Panc1 (cell line): Measurements from ENCODE around the gene WDR1. TPM values are rescaled to one million over a fixed set of nuclear protein-coding genes. Genes with fewer than 3 reads are reported as not detected.

ENCODE experiments used
- ATAC-seq: fragments of 200-7000 bp; cut with Tn5 transposase; 2 replicates; pipeline ENCODE4 v1.9.1; 2020; ENCODE audit warnings: mild to moderate bottlenecking, moderate library complexity
- BruUV-seq: library from RNA; stranded (reverse); fragments of 400-500 nt; replicated peaks from 2 replicates; lab custom pipeline; 2021; lab: Mats Ljungman, UMichigan
- CTCF ChIA-PET: fragments of 300-600 bp; sonication (Branson Sonifier 250); formaldehyde crosslinking; loops from one replicate; lab custom pipeline; 2022; ENCODE audit warnings: antibody characterized with exemption; lab: Charles Lee
- POLR2A ChIA-PET: fragments of 300-600 bp; sonication (Branson Sonifier 250); formaldehyde crosslinking; loops from one replicate; lab custom pipeline; 2022; ENCODE audit warnings: antibody characterized with exemption; lab: Charles Lee
- DNase-seq: peaks from one replicate; pipeline ENCODE4 v3.0.0-alpha.2; 2010; ENCODE audit warnings: low read depth, low spot score
- H3K27ac ChIP-seq: 2 replicates; pipeline ENCODE4 v1.5.1; 2011; ENCODE audit warnings: mild to moderate bottlenecking, low read length, inconsistent platforms
- H3K27me3 ChIP-seq: fragments of 200-500 bp; sonication (Bioruptor generic); 2 replicates; pipeline ENCODE4 v1.6.0; 2014; ENCODE audit warnings: low read length, inconsistent platforms; ENCODE audit not compliant: control insufficient read depth, insufficient read depth
- H3K36me3 ChIP-seq: fragments of 200-500 bp; sonication (Bioruptor generic); 2 replicates; pipeline ENCODE4 v1.5.1; 2014; ENCODE audit warnings: inconsistent platforms, mild to moderate bottlenecking, low read length, moderate library complexity; ENCODE audit not compliant: control insufficient read depth, insufficient read depth
- H3K4me1 ChIP-seq: 2 replicates; pipeline ENCODE4 v1.5.1; 2011; ENCODE audit warnings: inconsistent platforms, mild to moderate bottlenecking, low read length, moderate library complexity; ENCODE audit not compliant: control insufficient read depth, insufficient read depth
- H3K4me3 ChIP-seq, 2 experiments: 2 replicates each; pipeline ENCODE4 v1.5.1; 2011 to 2012; ENCODE audit warnings: low read depth in 2 of 2, low read length in 2 of 2, mild to moderate bottlenecking in 2 of 2, inconsistent platforms in 1 of 2, moderate library complexity in 1 of 2
- H3K9me3 ChIP-seq: fragments of 200-500 bp; sonication (Bioruptor generic); 2 replicates; pipeline ENCODE4 v1.5.1; 2014; ENCODE audit warnings: low read depth, mild to moderate bottlenecking, inconsistent platforms, low read length, moderate library complexity; ENCODE audit not compliant: control insufficient read depth, insufficient read depth
- CTCF ChIP-seq: fragments of 450-650 bp; IDR thresholded peaks from 2 replicates; pipeline ENCODE4 v1.5.1; 2017; ENCODE audit warnings: mild to moderate bottlenecking
- POLR2AphosphoS5 ChIP-seq: IDR thresholded peaks from 2 replicates; pipeline ENCODE4 v1.6.1; 2012; ENCODE audit warnings: mild to moderate bottlenecking, low read depth, low read length, moderate library complexity
- REST ChIP-seq, 2 experiments: IDR thresholded peaks; 2 replicates each; pipeline ENCODE4 v1.6.1; 2011 to 2012; ENCODE audit warnings: low read depth in 2 of 2, control low read depth in 1 of 2, low read length in 1 of 2, mild to moderate bottlenecking in 1 of 2, moderate library complexity in 1 of 2; ENCODE audit not compliant: insufficient read depth in 1 of 2
- SIN3A ChIP-seq: IDR thresholded peaks from 2 replicates; pipeline ENCODE4 v1.6.1; 2012; ENCODE audit warnings: low read depth, mild to moderate bottlenecking, low read length, moderate library complexity, borderline replicate concordance; ENCODE audit not compliant: insufficient read depth
- TCF7L2 ChIP-seq: IDR thresholded peaks from 2 replicates; pipeline ENCODE4 v1.6.1; 2011; ENCODE audit warnings: mild to moderate bottlenecking, low read depth, low read length, inconsistent platforms
- in situ Hi-C: cut with HindIII; loops from 2 replicates; pipeline ENCODE4 v1.10.0; 2016; ENCODE audit warnings: low sequenced_read_pairs, low pct_unique_long_range_greater_than_20kb
- intact Hi-C: fragments of 100-400 bp; cut with micrococcal nuclease; formaldehyde crosslinking; loops from one replicate; pipeline ENCODE4 v1.10.0; 2022; ENCODE audit not compliant: unreplicated experiment
- total RNA-seq: library from RNA; stranded (reverse); gene quantifications from one replicate; pipeline ENCODE4 v1.2.1, GENCODE V29; 2021; ENCODE audit not compliant: unreplicated experiment

Gene WDR1
- total RNA-seq, 1 experiment from 2014 or later = 260 TPM

GRCh38 chr4:10066206-10066605 lies 50.4 kb downstream of the WDR1 start:
- Histone ChIP-seq H3K27me3 (no peaks in the 10 kb centered on the region), H3K4me3 (no peak overlapping the region), H3K4me1 (no peaks in the 10 kb centered on the region), H3K9me3 (no peaks in the 10 kb centered on the region), H3K36me3 (no peaks in the 10 kb centered on the region), H3K27ac (no peak overlapping the region)
- CTCF ChIA-PET = interaction anchor here (0.9 kb wide), 1 partner anchor 363 kb away, joined by 3 read pairs; no protein-coding TSS in a partner anchor
- intact Hi-C loops = no loop called here
- no peak for ATAC-seq
- TF ChIP-seq SIN3A (no peak), CTCF (no peak), POLR2AphosphoS5 (no peak), REST (IDR thresholded peaks at IDR 0.05; ENCODE audit: insufficient read depth in 1 of 2, low read depth in 2 of 2, low read length in 1 of 2) (no peak), TCF7L2 (no peak)
- in situ Hi-C loops = no loop called here
- no TSS peak for BruUV-seq
- POLR2A ChIA-PET = no interaction called here
- no peak for DNase-seq

GRCh38 chr4:10063544-10064300 lies 52.9 kb downstream of the WDR1 start:
- Histone ChIP-seq H3K27me3 (no peaks in the 10 kb centered on the region), H3K27ac (no peak overlapping the region), H3K4me1 (no peaks in the 10 kb centered on the region), H3K9me3 (no peaks in the 10 kb centered on the region), H3K4me3 (no peak overlapping the region), H3K36me3 (no peaks in the 10 kb centered on the region)
- intact Hi-C loops = no loop called here
- ATAC-seq = peak; percentile 58; the same call in 1 of the 2 replicates
- no peak for DNase-seq
- POLR2A ChIA-PET = no interaction called here
- no peak for TF ChIP-seq SIN3A
- TF ChIP-seq CTCF = peak; percentile 50
- in situ Hi-C loops = no loop called here
- CTCF ChIA-PET = no interaction called here
- no TSS peak for BruUV-seq
